Stimulated activated CD8-positive, alpha-beta memory T cell treated with anti-CD3 and anti-CD28 coated beads, Interleukin-15, amount 100 ng/mL, for 1 hour (primary cell): ENCODE results near the gene INCENP.
"Not testable (repeated sequence)": the region's sequence is repeated elsewhere in the genome, so short reads cannot be mapped to it uniquely, and the experiment has no call there.

Source experiments
- DNase-seq: peaks from one replicate; pipeline ENCODE4 v3.0.0-alpha.2; 2020; ENCODE audit warnings: low read depth

The INCENP gene

GRCh38 chr11:62123669-62124185 is at the start of gene INCENP:
INCENP (plus strand) TSS chr11:62124011; CDS start chr11:62128162, 4,151 bp downstream.
- peak; percentile 87 for DNase-seq

- DNase-seq = no peak
Observed at GRCh38 chr11:62075438-62075837, 48.4 kb upstream of the INCENP start.

DNA sequence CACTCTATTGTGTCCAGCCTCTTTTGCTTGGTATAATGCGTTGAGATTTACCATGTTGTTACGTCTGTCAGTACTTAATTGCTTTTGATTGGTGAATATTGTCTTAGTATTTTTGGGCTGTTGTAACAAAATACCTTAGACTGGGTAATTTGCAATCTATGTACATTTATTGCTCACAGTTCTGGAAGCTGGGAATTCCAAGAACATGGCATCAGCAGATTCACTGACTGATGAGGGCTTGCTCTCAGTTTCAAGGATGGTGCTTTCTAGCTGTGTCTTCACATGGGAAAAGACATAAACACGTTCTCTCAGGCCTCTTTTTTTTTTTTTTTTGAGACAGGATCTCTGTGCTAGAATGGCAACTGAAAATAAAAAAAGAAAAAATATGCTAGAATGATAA is 46.7 kb upstream of the INCENP start:
- DNase-seq = no peak

DNA sequence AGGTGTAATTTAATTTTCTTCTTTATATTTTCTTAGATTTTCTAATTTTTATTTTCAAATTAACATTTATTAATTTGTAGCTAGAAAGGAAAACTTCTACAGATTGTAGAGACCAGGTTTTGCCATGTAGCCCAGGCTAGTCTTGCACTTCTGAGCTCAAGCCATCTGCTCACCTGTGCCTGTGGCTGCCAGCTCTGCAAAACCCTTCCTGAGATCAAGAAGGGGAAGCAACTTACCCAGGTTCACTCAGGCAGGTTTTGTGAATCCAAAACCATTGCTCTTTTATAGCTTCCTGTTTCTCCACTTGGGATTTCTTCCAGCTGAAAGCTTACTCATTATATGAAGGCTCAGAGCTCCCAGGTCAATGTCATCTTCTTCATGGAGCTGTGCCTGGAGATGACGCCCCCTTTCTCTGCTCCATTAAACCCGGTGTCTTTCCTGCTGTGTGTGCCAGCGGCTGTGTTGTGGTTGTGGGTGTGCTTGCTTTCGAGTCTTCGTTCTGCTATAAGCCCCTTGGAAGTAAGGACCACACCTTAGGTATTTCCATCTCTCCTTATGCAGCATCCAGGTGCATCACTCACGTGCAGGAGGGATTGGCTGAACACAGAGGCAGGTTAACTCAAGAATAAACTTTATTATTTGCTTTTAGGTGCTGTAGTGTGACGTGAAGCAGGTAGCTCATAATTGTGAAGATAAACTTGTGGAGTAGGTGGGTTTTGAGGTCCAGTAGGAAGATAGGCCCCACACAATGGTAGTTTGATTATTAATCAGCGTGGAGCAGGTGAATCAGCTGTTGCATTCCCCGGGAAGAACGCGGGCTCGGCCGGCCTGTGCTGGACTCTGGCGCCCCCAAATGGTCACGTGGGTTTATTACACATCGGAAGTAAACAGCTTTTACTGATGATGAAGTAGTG is 42.2 kb upstream of the INCENP start:
- DNase-seq = peak; percentile 73

- DNase-seq = no peak
Observed at GRCh38 chr11:62082292-62082657, 41.5 kb upstream of the INCENP start.

- not testable (repeated sequence) for DNase-seq
Observed at GRCh38 chr11:62084801-62085200, 39.0 kb upstream of the INCENP start.

DNA sequence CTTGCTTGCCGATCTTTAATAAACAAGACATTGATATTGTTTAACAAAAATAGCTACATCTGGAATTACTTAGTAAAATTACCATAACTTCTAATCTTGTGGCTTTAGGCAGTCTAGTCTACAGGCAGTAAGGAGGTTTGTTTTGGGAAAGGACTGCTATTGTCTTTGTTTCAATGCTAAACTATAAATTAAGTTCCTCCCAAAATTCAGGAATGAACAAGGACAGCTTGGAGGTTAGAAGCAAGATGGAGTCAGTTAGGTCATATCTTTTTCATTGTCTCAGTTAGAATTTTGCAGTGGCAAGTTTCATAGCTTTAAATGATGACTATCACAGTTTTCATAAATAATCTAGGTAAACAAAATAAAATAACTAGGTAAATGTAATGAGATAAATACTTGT is 36.1 kb upstream of the INCENP start:
- DNase-seq = no peak

DNA sequence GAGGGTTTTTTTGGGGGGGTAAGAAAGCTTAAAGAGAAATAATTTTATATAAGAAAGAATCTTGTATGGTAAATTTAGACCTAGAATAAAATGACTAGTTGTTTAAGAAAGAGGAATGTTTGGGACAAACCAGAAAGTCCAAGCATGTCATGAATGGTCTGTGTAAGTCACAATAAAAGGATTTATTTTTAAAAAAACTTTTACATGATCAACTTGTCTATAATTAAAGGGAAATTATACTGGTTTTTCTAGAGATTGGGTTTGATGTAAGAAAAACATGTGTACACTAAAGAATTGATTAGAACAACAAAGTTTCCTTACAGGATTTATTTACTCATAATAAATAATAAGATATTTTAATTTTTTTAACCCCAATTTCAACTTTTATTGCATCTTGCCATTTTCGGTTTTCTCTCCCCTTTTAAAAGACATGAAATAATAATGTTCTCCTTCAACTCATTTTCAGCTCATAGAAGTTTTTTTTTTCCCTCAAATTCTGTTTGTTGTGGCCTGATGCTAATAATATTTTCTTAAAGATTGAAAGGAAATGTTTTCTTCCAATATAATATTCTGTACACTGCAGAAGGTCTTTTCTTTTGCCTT is 35.4 kb upstream of the INCENP start:
- DNase-seq = no peak

DNA sequence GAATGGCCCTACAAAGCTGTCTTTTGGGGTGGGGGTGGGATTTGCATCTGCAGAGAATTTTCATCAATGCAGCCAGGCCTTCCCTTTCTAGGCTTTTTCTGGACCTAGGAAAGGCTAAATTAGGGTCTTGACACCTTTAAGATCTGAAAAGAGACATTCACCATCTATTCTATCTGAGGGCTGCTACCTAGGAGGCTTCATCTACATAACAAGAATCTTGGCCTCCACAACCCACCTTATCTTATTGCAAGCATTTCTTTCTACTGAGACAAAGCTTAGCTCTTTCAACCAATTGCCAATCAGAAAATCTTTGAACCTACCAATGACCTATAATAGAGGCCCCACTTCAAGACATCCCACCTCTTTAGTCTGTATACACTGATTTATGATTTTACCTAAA is 20.7 kb upstream of the INCENP start:
- no peak for DNase-seq

GRCh38 chr11:62103986-62104385 is 19.8 kb upstream of the INCENP start:
- no peak for DNase-seq

DNA sequence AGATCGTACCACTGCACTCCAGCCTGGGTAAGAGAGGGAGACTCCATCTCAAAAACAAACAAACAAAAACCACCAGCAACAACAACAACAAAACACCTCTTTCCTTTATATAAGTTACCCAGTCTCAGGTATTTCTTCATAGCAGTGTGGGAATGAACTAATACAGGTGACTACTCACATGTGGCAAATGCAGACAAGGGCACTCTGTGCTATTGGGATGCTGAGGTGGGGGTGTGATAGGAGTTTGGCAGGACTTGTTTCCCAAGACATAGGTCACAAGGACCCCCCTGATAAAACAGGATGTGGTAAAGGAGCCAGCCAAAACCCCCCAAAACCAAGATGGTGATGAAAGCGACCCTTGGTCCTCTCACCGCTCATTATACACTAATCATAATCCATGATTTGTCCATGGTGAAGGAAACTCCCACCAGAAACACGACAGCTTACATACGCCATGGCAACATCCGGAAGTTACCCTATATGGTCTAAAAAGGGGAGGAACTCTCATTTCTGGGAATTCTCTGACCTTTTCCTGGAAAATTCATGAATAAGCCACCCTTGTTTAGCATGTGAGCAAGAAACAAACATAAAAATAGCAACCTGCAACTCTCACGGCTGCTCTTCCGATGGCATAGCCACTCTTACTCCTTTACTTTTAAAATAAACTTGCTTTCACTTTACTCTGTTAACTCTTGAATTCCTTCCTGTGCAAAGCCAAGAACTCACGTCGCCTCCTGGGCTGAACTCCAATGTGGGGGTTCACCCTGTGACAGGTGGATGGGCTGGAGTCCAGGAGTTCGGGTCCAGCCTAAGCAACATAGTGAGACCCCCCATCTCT is 18.8 kb upstream of the INCENP start:
- no peak for DNase-seq

GRCh38 chr11:62105667-62106191 is 18.1 kb upstream of the INCENP start:
- DNase-seq = no peak

DNA sequence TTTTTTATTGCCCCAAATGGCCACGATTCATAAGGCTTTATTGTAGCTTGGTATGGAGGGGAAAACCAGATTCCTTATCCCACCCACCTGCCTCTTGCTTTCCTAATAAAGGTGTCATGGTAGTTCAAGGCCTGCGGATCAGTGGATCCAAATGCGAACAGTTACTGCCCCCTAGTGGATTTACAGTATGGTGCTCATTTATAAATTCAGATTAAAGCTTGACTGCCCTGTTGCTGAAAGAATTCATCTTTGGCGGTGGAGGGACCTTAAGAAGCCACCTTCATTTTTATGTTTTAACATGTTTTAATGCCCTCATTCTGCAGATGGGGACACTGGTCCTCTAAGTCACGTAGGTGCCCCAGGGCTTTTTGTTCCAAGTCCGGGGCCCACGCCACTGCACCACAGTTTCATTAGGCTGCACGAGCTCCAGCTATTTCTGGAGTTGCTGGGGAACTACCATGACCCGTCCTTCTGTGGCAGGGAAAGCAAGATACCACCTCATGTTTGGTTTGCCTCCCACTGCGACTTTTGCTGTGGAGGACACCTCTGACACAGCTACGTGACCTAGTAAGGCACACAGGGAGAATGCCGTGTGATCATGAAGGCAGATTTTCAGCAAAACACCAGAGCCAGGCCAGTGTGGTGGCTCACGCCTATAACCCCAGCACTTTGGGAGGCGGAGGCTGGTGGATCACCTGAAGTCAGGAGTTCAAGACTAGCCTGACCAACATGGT is 15.6 kb upstream of the INCENP start:
- DNase-seq = no peak

DNA sequence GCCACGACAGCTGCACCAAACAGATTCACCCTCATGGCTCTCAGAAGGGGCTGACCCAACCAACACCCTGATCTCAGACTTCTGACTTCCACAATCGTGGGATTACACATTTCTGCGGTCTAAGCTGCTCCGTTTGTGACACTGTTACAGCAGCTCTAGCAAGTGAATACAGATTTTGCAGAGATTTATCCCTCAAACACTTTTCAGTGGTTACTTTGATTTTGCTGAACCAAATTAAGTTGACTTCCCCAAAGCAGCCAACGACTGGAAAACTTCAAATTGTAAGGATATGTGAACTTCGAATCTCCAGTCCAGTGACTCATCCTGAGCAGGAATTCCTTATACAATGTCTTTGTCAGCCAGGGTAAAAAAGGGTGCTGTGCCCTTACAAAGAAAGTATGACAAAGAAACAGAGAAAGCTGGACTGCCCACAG is 14.8 kb upstream of the INCENP start:
- no peak for DNase-seq

- no peak for DNase-seq
Observed at GRCh38 chr11:62115085-62115694, 8.6 kb upstream of the INCENP start.

GRCh38 chr11:62116451-62116850 is 7.4 kb upstream of the INCENP start:
- DNase-seq = no peak

DNA sequence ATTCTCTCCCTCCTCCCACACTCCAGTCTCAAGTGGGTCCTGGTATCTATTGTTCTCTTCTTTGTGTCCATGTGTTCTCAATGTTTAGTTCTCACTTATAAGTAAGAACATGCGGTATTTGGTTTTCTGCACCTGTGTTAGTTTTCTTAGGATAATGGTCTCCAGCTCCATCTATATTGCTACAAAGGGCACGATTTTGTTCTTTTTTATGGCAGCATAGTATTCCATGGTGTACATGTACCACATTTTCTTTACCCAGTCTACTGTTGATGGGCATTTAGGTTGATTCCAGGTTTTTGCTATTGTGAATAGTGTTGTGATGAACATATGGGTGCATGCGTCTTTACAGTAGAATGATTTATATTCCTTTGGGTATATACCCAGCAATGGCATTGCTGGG is 4.2 kb upstream of the INCENP start:
- no peak for DNase-seq

- DNase-seq = no peak
Observed at GRCh38 chr11:62120001-62120400, 3.8 kb upstream of the INCENP start.

- no peak for DNase-seq
Observed at GRCh38 chr11:62120431-62120830, 3.4 kb upstream of the INCENP start.

DNA sequence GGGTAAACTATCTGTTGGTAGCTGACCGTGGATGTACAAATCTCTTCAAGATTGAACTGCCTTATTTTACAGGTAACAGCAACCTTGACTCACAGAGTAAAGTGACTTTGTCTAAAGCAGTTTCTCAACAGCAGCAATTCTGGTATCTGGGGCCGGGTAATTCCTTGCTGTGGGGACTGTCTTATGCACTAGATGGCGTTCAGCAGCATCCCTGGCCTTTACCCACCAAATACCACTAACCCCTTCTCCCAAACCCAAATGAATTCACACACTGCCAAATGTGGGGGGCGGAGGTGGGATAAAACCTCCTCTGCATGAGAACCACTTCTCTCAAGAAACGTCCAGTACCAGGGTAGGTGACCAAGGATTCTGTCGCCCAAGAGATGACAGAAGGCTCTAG is 1.7 kb upstream of the INCENP start:
- DNase-seq = no peak
